ENCODE measurements around the gene SBF2.
"Not testable (repeated sequence)": the region's sequence is repeated elsewhere in the genome, so short reads cannot be mapped to it uniquely, and the experiment has no call there.

Gene SBF2

DNA sequence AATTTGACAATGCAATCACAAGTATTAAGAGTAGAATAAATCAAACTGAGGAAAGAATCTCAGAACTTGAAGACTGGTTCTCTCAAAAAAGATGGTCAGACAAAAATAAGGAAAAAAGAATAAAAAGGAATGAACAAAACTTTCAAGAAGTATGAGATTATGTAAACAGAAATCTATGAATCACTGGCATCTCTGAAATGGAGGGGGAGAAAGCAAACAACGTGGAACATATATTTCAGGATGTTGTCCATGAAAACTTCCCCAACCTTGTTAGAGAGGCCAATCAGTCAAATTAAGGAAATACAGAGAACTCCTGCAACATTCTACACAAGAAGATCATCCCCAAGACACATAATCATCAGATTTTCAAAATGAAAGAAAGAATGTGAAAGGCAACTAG lies 235.7 kb downstream of the SBF2 start:
- Histone ChIP-seq H3K4me2 (ENCODE audit: low read length) (peak overlapping the region; percentile 35), H3K27me3 (ENCODE audit: control insufficient read depth, insufficient read depth, low read length) (no peaks in the 10 kb centered on the region), H3K9me3 (replicated peaks; ENCODE audit: low read length) (peaks cover 6% of the 10 kb centered on the region), H3K4me3 (ENCODE audit: low read length) (no peak overlapping the region), H3K36me3 (ENCODE audit: insufficient read depth, low read length) (no peaks in the 10 kb centered on the region), H3K4me1 (ENCODE audit: control insufficient read depth, insufficient read depth, low read length) (peaks cover 10% of the 10 kb centered on the region), H3K9ac (ENCODE audit: low read depth, low read length) (no peak overlapping the region)

DNA sequence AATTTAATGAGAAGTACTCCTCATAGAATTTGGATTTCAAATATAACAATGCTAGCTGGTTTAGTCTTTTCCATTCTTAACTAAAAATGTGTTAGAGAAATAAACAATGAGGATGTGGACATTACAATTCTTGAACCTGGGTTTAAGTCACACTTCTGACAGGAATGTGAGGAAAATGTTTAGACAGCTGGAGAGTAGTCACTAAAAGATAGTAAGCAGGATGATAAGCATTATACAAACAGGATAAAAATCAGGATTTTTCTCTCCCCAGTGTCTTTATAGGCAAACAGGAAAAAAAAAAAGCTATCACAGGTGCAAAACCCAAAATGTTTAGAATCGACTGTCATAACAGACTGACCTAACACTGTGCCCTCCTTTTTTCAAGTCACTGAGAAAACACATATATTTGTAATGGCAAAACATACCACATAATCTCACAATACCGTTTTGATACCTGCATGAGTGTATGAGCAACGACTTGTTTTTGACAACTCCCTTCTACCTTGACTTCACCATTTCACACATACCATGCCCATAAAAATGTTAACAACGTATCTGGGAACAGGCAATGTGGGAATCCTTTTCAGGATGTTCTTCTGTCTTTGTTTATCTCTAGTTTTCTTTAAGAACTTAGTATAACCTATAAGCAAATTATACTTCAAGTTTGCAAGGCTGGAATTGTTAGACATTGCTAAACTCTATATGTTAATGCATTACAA lies 242.0 kb downstream of the SBF2 start:
- no peak overlapping the region for H3K4me2 ChIP-seq (ENCODE audit: low read length)
- no peak overlapping the region for H3K4me3 ChIP-seq (ENCODE audit: low read length)
- H3K36me3 ChIP-seq (ENCODE audit: insufficient read depth, low read length): no peaks in the 10 kb centered on the region
- H3K27me3 ChIP-seq (ENCODE audit: control insufficient read depth, insufficient read depth, low read length): no peaks in the 10 kb centered on the region
- H3K9me3 ChIP-seq (replicated peaks; ENCODE audit: low read length): no peaks in the 10 kb centered on the region
- no peak overlapping the region for H3K9ac ChIP-seq (ENCODE audit: low read depth, low read length)
- no peaks in the 10 kb centered on the region for H3K4me1 ChIP-seq (ENCODE audit: control insufficient read depth, insufficient read depth, low read length)

DNA sequence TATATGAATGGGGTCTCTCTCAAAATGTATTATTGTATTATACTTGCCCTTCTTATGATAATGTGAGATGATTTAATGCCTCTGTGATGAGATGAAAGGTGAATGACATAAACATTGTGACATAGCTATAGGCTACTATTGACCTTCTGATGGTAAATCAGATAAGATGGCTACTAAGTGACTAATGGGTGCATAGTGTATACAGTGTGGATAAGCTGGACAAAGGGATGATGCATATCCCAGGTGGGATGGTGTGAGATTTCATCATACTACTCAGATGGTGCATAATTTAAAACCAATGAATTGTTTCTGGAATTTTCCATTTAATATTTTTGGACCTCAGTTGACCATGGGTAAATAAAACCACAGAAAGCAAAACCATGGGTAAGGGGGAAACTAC lies 243.5 kb downstream of the SBF2 start:
- no peaks in the 10 kb centered on the region for H3K27me3 ChIP-seq (ENCODE audit: control insufficient read depth, insufficient read depth, low read length)
- H3K4me1 ChIP-seq (ENCODE audit: control insufficient read depth, insufficient read depth, low read length): no peaks in the 10 kb centered on the region
- no peaks in the 10 kb centered on the region for H3K9me3 ChIP-seq (replicated peaks; ENCODE audit: low read length)
- H3K4me3 ChIP-seq (ENCODE audit: low read length): no peak overlapping the region
- H3K9ac ChIP-seq (ENCODE audit: low read depth, low read length): no peak overlapping the region
- no peaks in the 10 kb centered on the region for H3K36me3 ChIP-seq (ENCODE audit: insufficient read depth, low read length)
- H3K4me2 ChIP-seq (ENCODE audit: low read length): no peak overlapping the region

DNA sequence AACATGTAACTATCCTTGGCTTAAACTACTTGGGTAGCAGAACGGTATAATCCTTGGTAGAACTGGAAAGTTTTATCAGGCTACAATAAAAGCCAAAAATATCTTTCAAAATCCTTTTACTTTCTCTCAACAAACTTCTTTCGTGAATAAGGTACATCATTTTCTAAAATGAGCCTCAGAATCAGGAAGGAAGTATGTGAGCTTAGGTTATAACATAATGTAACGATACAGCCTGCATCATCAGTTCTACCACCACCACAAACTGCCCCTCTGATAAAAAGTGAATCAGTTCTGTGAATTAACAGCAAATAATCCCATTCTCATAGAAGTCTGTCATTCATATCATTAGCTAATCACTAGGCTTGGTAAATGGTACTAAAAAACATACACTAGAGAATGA lies 244.3 kb downstream of the SBF2 start:
- H3K4me2 ChIP-seq (ENCODE audit: low read length): no peak overlapping the region
- no peak overlapping the region for H3K4me3 ChIP-seq (ENCODE audit: low read length)
- no peaks in the 10 kb centered on the region for H3K36me3 ChIP-seq (ENCODE audit: insufficient read depth, low read length)
- H3K4me1 ChIP-seq (ENCODE audit: control insufficient read depth, insufficient read depth, low read length): no peaks in the 10 kb centered on the region
- H3K9ac ChIP-seq (ENCODE audit: low read depth, low read length): no peak overlapping the region
- H3K9me3 ChIP-seq (replicated peaks; ENCODE audit: low read length): peaks cover 2% of the 10 kb centered on the region
- no peaks in the 10 kb centered on the region for H3K27me3 ChIP-seq (ENCODE audit: control insufficient read depth, insufficient read depth, low read length)

DNA sequence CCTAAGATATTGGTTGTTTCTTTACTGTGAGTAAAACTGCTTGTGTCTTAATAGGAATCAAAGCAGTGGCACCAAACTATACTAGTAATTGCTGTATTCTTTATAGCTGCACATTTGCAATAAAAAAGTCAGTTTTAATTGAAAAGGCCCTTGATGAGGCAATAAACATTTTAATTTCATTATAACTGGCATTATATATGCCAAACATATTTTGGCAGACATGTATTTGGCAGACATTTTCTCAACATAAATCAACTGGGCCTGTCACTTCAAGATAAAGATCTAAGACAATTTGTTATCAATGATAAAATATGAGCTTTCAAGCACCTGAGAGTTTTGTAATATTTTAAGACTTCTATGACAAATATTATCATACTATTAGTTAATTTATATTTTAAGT lies 245.7 kb downstream of the SBF2 start:
- Histone ChIP-seq H3K36me3 (ENCODE audit: insufficient read depth, low read length) (no peaks in the 10 kb centered on the region), H3K4me3 (ENCODE audit: low read length) (no peak overlapping the region), H3K4me1 (ENCODE audit: control insufficient read depth, insufficient read depth, low read length) (no peaks in the 10 kb centered on the region), H3K4me2 (ENCODE audit: low read length) (no peak overlapping the region), H3K27me3 (ENCODE audit: control insufficient read depth, insufficient read depth, low read length) (no peaks in the 10 kb centered on the region), H3K9ac (ENCODE audit: low read depth, low read length) (no peak overlapping the region), H3K9me3 (replicated peaks; ENCODE audit: low read length) (peaks cover 8% of the 10 kb centered on the region)

DNA sequence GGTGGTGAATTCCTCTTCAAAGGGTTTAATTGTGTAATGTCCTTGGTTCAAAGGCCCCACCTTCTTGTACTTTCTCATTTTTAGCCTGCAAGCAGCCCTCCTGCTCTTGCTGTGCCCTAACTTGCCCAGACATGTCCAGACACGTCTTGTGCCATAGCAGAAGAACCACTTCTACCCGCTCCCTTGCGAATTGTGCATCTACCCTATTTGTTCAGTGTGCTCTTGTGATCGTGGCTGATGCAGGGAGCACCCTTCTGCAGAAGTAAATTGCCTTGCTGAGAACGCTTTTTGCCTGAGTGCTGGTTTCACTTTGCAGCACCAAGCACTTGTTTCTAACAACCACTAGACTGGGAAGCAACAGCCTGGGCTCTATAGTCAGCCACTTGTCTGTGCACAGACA lies 249.4 kb downstream of the SBF2 start:
- no peaks in the 10 kb centered on the region for H3K27me3 ChIP-seq (ENCODE audit: control insufficient read depth, insufficient read depth, low read length)
- no peaks in the 10 kb centered on the region for H3K36me3 ChIP-seq (ENCODE audit: insufficient read depth, low read length)

DNA sequence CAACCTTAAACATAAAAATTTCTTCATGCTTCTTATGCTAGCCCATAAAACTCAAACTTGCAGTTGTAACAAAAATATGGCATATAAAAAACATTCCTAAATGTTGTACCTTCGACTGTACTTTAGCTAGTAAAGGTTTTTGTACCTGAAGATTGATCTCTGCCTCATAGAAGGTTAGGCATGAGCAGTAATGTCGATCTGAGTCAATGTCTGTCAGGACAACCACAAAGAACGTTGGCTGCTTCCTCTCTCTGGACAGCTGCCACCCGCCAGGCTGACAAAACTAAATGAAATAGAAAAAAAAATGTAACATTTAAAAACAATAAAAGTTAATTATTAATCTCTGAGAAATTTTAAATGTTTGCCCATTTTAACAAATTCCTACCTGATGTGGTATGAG lies 251.3 kb downstream of the SBF2 start:
- H3K9ac ChIP-seq (ENCODE audit: low read depth, low read length): no peak overlapping the region
- H3K9me3 ChIP-seq (replicated peaks; ENCODE audit: low read length): peaks cover 8% of the 10 kb centered on the region
- no peak overlapping the region for H3K4me3 ChIP-seq (ENCODE audit: low read length)
- H3K27me3 ChIP-seq (ENCODE audit: control insufficient read depth, insufficient read depth, low read length): no peaks in the 10 kb centered on the region
- no peaks in the 10 kb centered on the region for H3K36me3 ChIP-seq (ENCODE audit: insufficient read depth, low read length)
- no peak overlapping the region for H3K4me2 ChIP-seq (ENCODE audit: low read length)
- H3K4me1 ChIP-seq (ENCODE audit: control insufficient read depth, insufficient read depth, low read length): peaks cover 15% of the 10 kb centered on the region

More for the DNA sequence above, 249.4 kb downstream of the SBF2 start:
- Histone ChIP-seq H3K4me3 (ENCODE audit: low read length) (no peak overlapping the region), H3K4me2 (ENCODE audit: low read length) (no peak overlapping the region), H3K9ac (ENCODE audit: low read depth, low read length) (no peak overlapping the region), H3K4me1 (ENCODE audit: control insufficient read depth, insufficient read depth, low read length) (peaks cover 3% of the 10 kb centered on the region), H3K9me3 (replicated peaks; ENCODE audit: low read length) (peaks cover 8% of the 10 kb centered on the region)

DNA sequence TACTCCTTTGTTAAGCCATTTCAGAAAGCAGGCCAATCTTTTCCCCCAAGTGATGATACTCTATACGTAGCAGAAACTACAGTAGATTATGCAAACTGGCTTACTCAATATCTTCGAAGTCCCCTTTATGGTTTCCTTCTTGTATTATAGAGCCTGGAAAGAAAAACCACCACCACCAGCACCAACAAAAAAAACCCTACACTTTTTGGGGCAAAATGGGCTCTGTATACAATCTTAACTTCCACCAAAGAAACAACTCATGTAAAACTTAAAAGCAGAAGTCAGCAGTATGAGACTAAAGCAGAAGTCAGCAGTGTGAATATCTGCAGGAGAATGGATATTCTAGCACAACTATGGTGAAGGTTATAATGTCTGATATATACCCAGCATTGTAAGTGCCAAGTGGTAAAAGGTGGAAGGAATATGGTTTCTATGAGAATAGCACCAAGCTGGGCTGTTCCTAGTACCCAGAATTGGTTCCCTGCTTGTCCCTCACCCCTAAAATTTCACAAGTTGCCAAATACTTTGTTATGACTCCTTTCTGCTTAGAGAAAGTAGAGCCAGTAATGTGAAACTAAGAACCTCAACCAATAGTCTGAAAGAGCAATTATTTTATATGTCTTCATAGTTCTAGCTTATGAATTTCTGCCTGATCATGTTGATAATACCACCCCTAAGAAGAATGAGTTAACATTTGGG lies 252.1 kb downstream of the SBF2 start:
- Histone ChIP-seq H3K9ac (ENCODE audit: low read depth, low read length) (no peak overlapping the region), H3K4me3 (ENCODE audit: low read length) (no peak overlapping the region), H3K36me3 (ENCODE audit: insufficient read depth, low read length) (no peaks in the 10 kb centered on the region), H3K4me1 (ENCODE audit: control insufficient read depth, insufficient read depth, low read length) (peaks cover 15% of the 10 kb centered on the region), H3K9me3 (replicated peaks; ENCODE audit: low read length) (peaks cover 8% of the 10 kb centered on the region), H3K27me3 (ENCODE audit: control insufficient read depth, insufficient read depth, low read length) (no peaks in the 10 kb centered on the region), H3K4me2 (ENCODE audit: low read length) (no peak overlapping the region)

DNA sequence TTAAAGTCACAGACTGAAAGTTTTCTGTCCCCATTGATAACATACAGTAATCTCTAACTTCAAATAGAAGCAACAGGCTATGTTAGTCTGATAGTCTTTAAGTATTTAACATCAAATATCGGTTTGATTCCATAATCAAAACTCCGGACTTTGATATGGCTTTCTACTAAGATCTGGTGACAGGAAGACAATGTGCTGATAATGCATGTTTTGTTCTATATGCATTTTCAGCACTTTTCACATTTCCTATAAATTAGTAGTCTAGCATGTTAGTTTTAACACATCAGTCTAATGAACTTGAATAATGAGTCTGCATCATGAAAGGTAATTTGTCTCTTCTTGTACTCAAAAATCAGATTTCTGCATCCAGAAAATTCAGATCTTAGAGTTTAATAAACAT lies 252.7 kb downstream of the SBF2 start:
- no peak overlapping the region for H3K9ac ChIP-seq (ENCODE audit: low read depth, low read length)
- no peaks in the 10 kb centered on the region for H3K36me3 ChIP-seq (ENCODE audit: insufficient read depth, low read length)
- H3K4me3 ChIP-seq (ENCODE audit: low read length): no peak overlapping the region

DNA sequence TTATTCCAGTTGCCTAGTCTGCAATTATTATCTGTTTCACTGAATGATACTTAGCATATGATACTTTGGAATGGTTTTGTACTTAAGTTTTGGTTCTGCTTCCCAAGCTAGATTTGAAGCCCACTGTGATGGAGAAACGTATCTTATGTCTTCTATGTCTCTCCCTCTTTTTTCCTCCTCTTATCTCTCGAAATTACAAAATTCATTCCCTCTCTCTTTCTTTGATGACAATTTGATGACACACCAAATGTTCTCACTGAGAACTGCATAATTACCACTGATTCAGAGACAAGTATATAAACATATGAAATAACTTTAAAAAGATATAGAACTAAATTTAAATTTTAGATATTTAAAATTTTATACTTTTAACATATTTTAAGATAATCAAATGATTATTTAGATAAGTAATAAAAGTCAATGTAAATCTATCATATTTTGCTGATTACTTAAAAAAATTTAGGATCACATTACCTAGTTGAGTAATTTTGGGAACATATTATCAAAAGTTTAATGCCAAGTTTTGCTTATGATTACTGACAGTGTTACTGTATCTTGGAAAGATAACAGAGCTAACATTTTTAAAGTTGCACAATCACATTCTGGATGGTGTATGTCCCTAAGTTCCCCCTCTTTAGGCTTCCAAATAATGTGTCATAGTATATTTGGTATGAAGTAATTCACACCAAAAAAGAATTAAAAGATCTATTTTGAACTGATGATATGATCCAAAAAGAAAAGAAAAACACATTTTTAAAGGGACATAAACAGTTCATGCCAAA lies 255.3 kb downstream of the SBF2 start:
- H3K4me2 ChIP-seq (ENCODE audit: low read length): peak overlapping the region; percentile 25
- no peak overlapping the region for H3K9ac ChIP-seq (ENCODE audit: low read depth, low read length)
- no peaks in the 10 kb centered on the region for H3K9me3 ChIP-seq (replicated peaks; ENCODE audit: low read length)
- no peaks in the 10 kb centered on the region for H3K27me3 ChIP-seq (ENCODE audit: control insufficient read depth, insufficient read depth, low read length)
- H3K4me3 ChIP-seq (ENCODE audit: low read length): no peak overlapping the region
- peaks cover 16% of the 10 kb centered on the region for H3K4me1 ChIP-seq (ENCODE audit: control insufficient read depth, insufficient read depth, low read length)
- no peaks in the 10 kb centered on the region for H3K36me3 ChIP-seq (ENCODE audit: insufficient read depth, low read length)

More for the DNA sequence above, 252.7 kb downstream of the SBF2 start:
- H3K9me3 ChIP-seq (replicated peaks; ENCODE audit: low read length): peaks cover 8% of the 10 kb centered on the region
- H3K27me3 ChIP-seq (ENCODE audit: control insufficient read depth, insufficient read depth, low read length): no peaks in the 10 kb centered on the region
- H3K4me2 ChIP-seq (ENCODE audit: low read length): no peak overlapping the region
- peaks cover 15% of the 10 kb centered on the region for H3K4me1 ChIP-seq (ENCODE audit: control insufficient read depth, insufficient read depth, low read length)

DNA sequence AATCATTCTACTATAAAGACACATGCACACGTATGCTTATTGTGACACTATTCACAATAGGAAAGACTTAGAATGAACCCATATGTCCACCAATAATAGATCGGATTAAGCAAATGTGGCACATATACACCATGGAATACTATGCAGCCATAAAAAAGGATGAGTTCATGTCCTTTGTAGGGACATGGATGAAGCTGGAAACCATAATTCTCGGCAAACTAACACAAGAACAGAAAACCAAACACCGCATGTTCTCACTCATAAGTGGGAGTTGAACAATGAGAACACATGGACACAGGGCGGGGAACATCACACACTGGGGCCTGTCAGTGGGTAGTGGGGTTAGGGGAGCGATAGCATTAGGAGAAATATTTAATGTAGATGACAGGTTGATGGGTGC lies 258.1 kb downstream of the SBF2 start:
- H3K4me3 ChIP-seq (ENCODE audit: low read length); H3K27me3 ChIP-seq (ENCODE audit: control insufficient read depth, insufficient read depth, low read length); H3K9me3 ChIP-seq (replicated peaks; ENCODE audit: low read length); H3K4me2 ChIP-seq (ENCODE audit: low read length); H3K9ac ChIP-seq (ENCODE audit: low read depth, low read length); H3K36me3 ChIP-seq (ENCODE audit: insufficient read depth, low read length): not testable (repeated sequence)
- peaks cover 29% of the 10 kb centered on the region for H3K4me1 ChIP-seq (ENCODE audit: control insufficient read depth, insufficient read depth, low read length)
